ENCODE results near the gene HEPH.
"Not testable (repeated sequence)": the region's sequence is repeated elsewhere in the genome, so short reads cannot be mapped to it uniquely, and the experiment has no call there.

The HEPH gene

DNA sequence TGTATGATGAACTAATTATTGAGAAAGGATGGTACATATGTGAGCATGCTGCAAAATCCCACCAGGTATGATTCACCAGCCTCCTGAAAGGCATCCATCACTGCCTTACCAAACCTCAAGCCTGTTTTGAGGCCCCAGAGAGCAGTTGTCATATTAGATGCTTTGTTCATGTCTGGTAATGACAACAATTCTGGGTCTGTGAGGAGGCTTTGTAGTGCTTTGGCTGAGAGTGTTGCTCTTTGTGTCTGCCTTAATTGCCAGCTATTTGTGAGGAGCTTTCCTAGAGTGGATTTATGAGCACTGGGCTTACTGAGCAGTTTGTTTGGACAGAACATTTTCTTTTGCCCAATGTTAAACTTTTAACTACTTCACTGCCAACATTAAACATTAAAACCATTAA, 69.2 kb downstream of the HEPH start:
- no peak for DNase-seq

DNA sequence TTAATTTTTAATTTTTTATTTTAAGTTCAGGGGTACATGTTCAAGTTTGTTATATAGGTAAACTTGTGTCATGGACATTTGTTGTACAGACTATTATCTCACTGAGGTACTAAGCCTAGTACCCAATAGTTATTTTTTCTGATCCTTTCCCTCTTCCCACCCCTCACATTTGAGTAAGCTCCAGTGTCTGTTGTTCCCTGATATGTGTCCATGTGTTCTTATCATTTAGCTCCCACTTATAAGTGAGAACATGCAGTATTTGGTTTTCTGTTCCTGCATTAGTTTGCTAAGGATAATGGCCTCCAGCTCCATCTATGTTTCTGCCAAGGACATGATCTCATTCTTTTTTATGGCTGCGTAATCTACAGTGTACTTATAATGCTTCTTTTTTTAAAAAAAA, 69.9 kb downstream of the HEPH start:
- DNase-seq = not testable (repeated sequence)

GRCh38 chrX:66255359-66255967, 91.4 kb downstream of the HEPH start:
- DNase-seq = no peak

- DNase-seq = no peak
Measured at GRCh38 chrX:66262807-66263206, 98.8 kb downstream of the HEPH start.

All from DMS53 (cell line).